Measurements from ENCODE around the gene MYL6. TPM values are rescaled to one million over a fixed set of nuclear protein-coding genes. Genes with fewer than 3 reads are reported as not detected.
A peak's percentile ranks its signal among the peaks of the same experiment; 100 is the strongest.

The MYL6 gene
- total RNA-seq, 1 donor from 2014 or later, result 924 TPM

GRCh38 chr12:56137853-56138571 lies 20.1 kb upstream of the MYL6 start:
- H3K4me3 Mint-ChIP-seq, result no peak overlapping the region

GRCh38 chr12:56141946-56142784 lies 16.0 kb upstream of the MYL6 start:
- peaks cover 46% of the 10 kb centered on the region for H3K36me3 Mint-ChIP-seq (ENCODE audit: low read depth)
- TF ChIP-seq CTCF (conservative IDR thresholded peaks at IDR 0.05), result no peak
- no peaks in the 10 kb centered on the region for H3K9me3 Mint-ChIP-seq
- H3K4me3 Mint-ChIP-seq, result no peak overlapping the region
- no peaks in the 10 kb centered on the region for H3K27me3 Mint-ChIP-seq (ENCODE audit: low read depth)
- no peak for DNase-seq (ENCODE audit: low read depth, low spot score)
- no peaks in the 10 kb centered on the region for H3K4me1 Mint-ChIP-seq
- no peak overlapping the region for H3K27ac Mint-ChIP-seq (ENCODE audit: unreplicated experiment)

More at GRCh38 chr12:56137853-56138571, 20.1 kb upstream of the MYL6 start:
- H3K27me3 Mint-ChIP-seq (ENCODE audit: low read depth), result no peaks in the 10 kb centered on the region
- no peak for DNase-seq (ENCODE audit: low read depth, low spot score)
- H3K9me3 Mint-ChIP-seq, result no peaks in the 10 kb centered on the region
- H3K27ac Mint-ChIP-seq (ENCODE audit: unreplicated experiment), result peak overlapping the region; percentile 29
- no peaks in the 10 kb centered on the region for H3K4me1 Mint-ChIP-seq
- no peak for TF ChIP-seq CTCF (conservative IDR thresholded peaks at IDR 0.05)
- peaks cover 44% of the 10 kb centered on the region for H3K36me3 Mint-ChIP-seq (ENCODE audit: low read depth)

- TF ChIP-seq CTCF (conservative IDR thresholded peaks at IDR 0.05), result no peak
- Mint-ChIP-seq H3K4me3 (peak overlapping the region; percentile 34), H3K27me3 (ENCODE audit: low read depth) (no peaks in the 10 kb centered on the region), H3K36me3 (ENCODE audit: low read depth) (peaks cover 40% of the 10 kb centered on the region), H3K27ac (ENCODE audit: unreplicated experiment) (peak overlapping the region; percentile 57), H3K9me3 (no peaks in the 10 kb centered on the region), H3K4me1 (no peaks in the 10 kb centered on the region)
- DNase-seq (ENCODE audit: low read depth, low spot score), result no peak
Measured at GRCh38 chr12:56143217-56143616, 14.9 kb upstream of the MYL6 start.

- Mint-ChIP-seq H3K4me1 (no peaks in the 10 kb centered on the region), H3K4me3 (peak overlapping the region; percentile 19), H3K27me3 (ENCODE audit: low read depth) (no peaks in the 10 kb centered on the region), H3K9me3 (no peaks in the 10 kb centered on the region), H3K36me3 (ENCODE audit: low read depth) (peaks cover 34% of the 10 kb centered on the region), H3K27ac (ENCODE audit: unreplicated experiment) (no peak overlapping the region)
- TF ChIP-seq CTCF (conservative IDR thresholded peaks at IDR 0.05), result no peak
- DNase-seq (ENCODE audit: low read depth, low spot score), result no peak
Measured at GRCh38 chr12:56143870-56144269, 14.3 kb upstream of the MYL6 start.

- no peak overlapping the region for H3K4me3 Mint-ChIP-seq
- no peak overlapping the region for H3K27ac Mint-ChIP-seq (ENCODE audit: unreplicated experiment)
- H3K27me3 Mint-ChIP-seq (ENCODE audit: low read depth), result no peaks in the 10 kb centered on the region
- H3K9me3 Mint-ChIP-seq, result no peaks in the 10 kb centered on the region
- DNase-seq (ENCODE audit: low read depth, low spot score), result no peak
- no peak for TF ChIP-seq CTCF (conservative IDR thresholded peaks at IDR 0.05)
- H3K36me3 Mint-ChIP-seq (ENCODE audit: low read depth), result peaks cover 29% of the 10 kb centered on the region
- no peaks in the 10 kb centered on the region for H3K4me1 Mint-ChIP-seq
Measured at GRCh38 chr12:56145217-56145616, 12.9 kb upstream of the MYL6 start.

Data from neural crest cell (in vitro differentiated cells).